PFSK-1 (cell line): ENCODE data around the gene TMEM243.

Experiments
- FOXP2 ChIP-seq: optimal IDR thresholded peaks from 2 replicates; pipeline ENCODE3; 2011; ENCODE audit warnings: borderline replicate concordance, control low read depth, inconsistent platforms; ENCODE audit not compliant: insufficient read depth; ENCODE audit errors: extremely low read length, extremely low read depth
- POLR2AphosphoS5 ChIP-seq: IDR thresholded peaks from 2 replicates; pipeline ENCODE4 v1.6.1; 2012; ENCODE audit warnings: low read depth, mild to moderate bottlenecking, control low read depth, low read length, moderate library complexity
- REST ChIP-seq, 2 experiments: IDR thresholded peaks; 2 replicates each; pipeline versions ENCODE4 v1.6.1 to v1.8.0; 2011 to 2012; ENCODE audit warnings: low read depth in 2 of 2, low read length in 2 of 2, control low read depth in 1 of 2, inconsistent platforms in 1 of 2, mild to moderate bottlenecking in 1 of 2, moderate library complexity in 1 of 2; ENCODE audit not compliant: insufficient read depth in 1 of 2
- SIN3A ChIP-seq: IDR thresholded peaks from 2 replicates; pipeline ENCODE4 v1.6.1; 2012; ENCODE audit warnings: mild to moderate bottlenecking, low read length, moderate library complexity, borderline replicate concordance; ENCODE audit not compliant: insufficient read depth
- TAF1 ChIP-seq: IDR thresholded peaks from 2 replicates; pipeline ENCODE4 v1.6.1; 2012; ENCODE audit warnings: low read length, control low read depth, borderline replicate concordance; ENCODE audit not compliant: insufficient read depth

- no peak for TF ChIP-seq POLR2AphosphoS5
- TF ChIP-seq TAF1, result no peak
- no peak for TF ChIP-seq REST (IDR thresholded peaks at IDR 0.05; ENCODE audit: insufficient read depth in 1 of 2, low read depth in 2 of 2, low read length in 2 of 2)
- TF ChIP-seq FOXP2, result no peak
- TF ChIP-seq SIN3A, result no peak
Observed at GRCh38 chr7:87253589-87254087, 34.1 kb upstream of the TMEM243 start.
